GM23338 (cell line): Measurements from ENCODE around the gene HYAL4. TPM values are rescaled to one million over a fixed set of nuclear protein-coding genes. Genes with fewer than 3 reads are reported as not detected.
"Not testable (repeated sequence)": the region's sequence is repeated elsewhere in the genome, so short reads cannot be mapped to it uniquely, and the experiment has no call there.

Source experiments
- ATAC-seq: fragments of 200-7000 bp; cut with Tn5 transposase; 3 replicates; pipeline ENCODE4 v1.9.1; 2020
- DNase-seq: peaks from one replicate; pipeline ENCODE4 v3.0.0-alpha.2; 2015; ENCODE audit warnings: low spot score
- H2AFZ ChIP-seq: fragments of 200-600 bp; sonication (generic); 2 replicates; pipeline ENCODE4 v1.8.0; 2016; ENCODE audit warnings: antibody characterized with exemption, mild to moderate bottlenecking, moderate library complexity
- H3F3A ChIP-seq: fragments of 200-600 bp; sonication (generic); replicated peaks from 2 replicates; pipeline ENCODE4 v1.8.0; 2017; ENCODE audit warnings: antibody characterized with exemption, mixed run types, low read depth
- H3K27ac ChIP-seq: fragments of 200-600 bp; sonication (generic); 2 replicates; pipeline ENCODE4 v1.6.1; 2016; ENCODE audit warnings: low read depth
- H3K27me3 ChIP-seq: fragments of 200-600 bp; sonication (generic); 2 replicates; pipeline ENCODE4 v1.8.0; 2016; ENCODE audit warnings: mild to moderate bottlenecking, mixed run types, moderate library complexity; ENCODE audit not compliant: insufficient read depth
- H3K36me3 ChIP-seq: fragments of 200-600 bp; sonication (generic); 2 replicates; pipeline ENCODE4 v1.8.0; 2016; ENCODE audit warnings: mild to moderate bottlenecking; ENCODE audit not compliant: insufficient read depth
- H3K4me1 ChIP-seq: fragments of 200-600 bp; sonication (generic); 2 replicates; pipeline ENCODE4 v1.8.0; 2016; ENCODE audit warnings: mild to moderate bottlenecking, moderate library complexity; ENCODE audit not compliant: insufficient read depth
- H3K4me2 ChIP-seq: fragments of 200-600 bp; sonication (generic); 2 replicates; pipeline ENCODE4 v1.7.1; 2017; ENCODE audit warnings: mixed run types
- H3K4me3 ChIP-seq: fragments of 200-600 bp; sonication (generic); 2 replicates; pipeline ENCODE4 v1.6.1; 2016; ENCODE audit warnings: mixed run types
- H3K79me2 ChIP-seq: fragments of 200-600 bp; sonication (generic); replicated peaks from 2 replicates; pipeline ENCODE4 v1.8.0; 2017; ENCODE audit warnings: mild to moderate bottlenecking; ENCODE audit not compliant: insufficient read depth
- H3K9me2 ChIP-seq: fragments of 200-600 bp; sonication (generic); 2 replicates; pipeline ENCODE4 v1.8.0; 2017; ENCODE audit not compliant: insufficient read depth
- H4K20me1 ChIP-seq: fragments of 200-600 bp; sonication (generic); replicated peaks from 2 replicates; pipeline ENCODE4 v1.8.0; 2017; ENCODE audit warnings: mild to moderate bottlenecking; ENCODE audit not compliant: insufficient read depth
- H3K27ac Mint-ChIP-seq: 2 replicates; pipeline ENCODE4 v1.8.0; 2020; ENCODE audit warnings: inconsistent platforms, mild to moderate bottlenecking, moderate library complexity, mixed read lengths
- H3K27me3 Mint-ChIP-seq: 3 replicates; pipeline ENCODE4 v1.8.0; 2022; ENCODE audit warnings: low read depth, mild to moderate bottlenecking, moderate library complexity, mixed read lengths, inconsistent platforms; ENCODE audit not compliant: insufficient read depth, poor library complexity
- H3K36me3 Mint-ChIP-seq: 3 replicates; pipeline ENCODE4 v1.8.0; 2021; ENCODE audit warnings: low read depth, mild to moderate bottlenecking, inconsistent platforms, moderate library complexity, mixed read lengths
- H3K4me1 Mint-ChIP-seq: 3 replicates; pipeline ENCODE4 v1.8.0; 2020; ENCODE audit warnings: mild to moderate bottlenecking, inconsistent platforms, mixed read lengths
- H3K4me3 Mint-ChIP-seq: 3 replicates; pipeline ENCODE4 v1.8.0; 2021; ENCODE audit warnings: moderate library complexity, mild to moderate bottlenecking, inconsistent platforms, mixed read lengths
- H3K9me3 Mint-ChIP-seq: 3 replicates; pipeline ENCODE4 v1.8.0; 2020; ENCODE audit warnings: moderate library complexity, mild to moderate bottlenecking, inconsistent platforms, mixed read lengths
- NANOG ChIP-seq: IDR thresholded peaks from 2 replicates; pipeline ENCODE4 v1.6.1; 2016; ENCODE audit warnings: antibody characterized with exemption, borderline replicate concordance
- ZNF331 ChIP-seq: fragments of 250-450 bp; sonication (Bioruptor Pico); IDR thresholded peaks from 2 replicates; pipeline ENCODE4 v1.5.0; 2020; ENCODE audit warnings: low read depth, mild to moderate bottlenecking, moderate library complexity
- polyA plus RNA-seq: library from polyadenylated mRNA; unstranded; fragments of >200 nt; fragmentation: Nextera tagmentation; extraction: Ambion mirVana; gene quantifications from 2 replicates; pipeline ENCODE4 v1.2.1, GENCODE V29; 2016
- total RNA-seq: library from RNA; depleted of rRNA; stranded (reverse); fragments of >200 nt; shearing (Covaris generic); gene quantifications from 2 replicates; pipeline ENCODE4 v1.2.3, GENCODE V29; 2014
- TF ChIP-seq, protein P1 (sequence below): IDR thresholded peaks from 2 replicates; pipeline ENCODE4 v1.6.1; 2016; ENCODE audit warnings: antibody characterized with exemption
- TF ChIP-seq, protein P2 (sequence below), 2 experiments: fragments of 200-600 bp in 1 of 2; sonication (generic) in 1 of 2; conservative IDR thresholded peaks; 2 replicates each; pipeline versions ENCODE4 v1.5.1 to v1.6.1; 2016 to 2017; ENCODE audit warnings: antibody characterized with exemption in 2 of 2, low read depth in 2 of 2, mild to moderate bottlenecking in 2 of 2, moderate library complexity in 1 of 2
- TF ChIP-seq, protein P3 (sequence below): IDR thresholded peaks from one replicate; pipeline ENCODE4 v1.6.1; 2018; ENCODE audit warnings: antibody characterized with exemption; ENCODE audit not compliant: unreplicated experiment

HYAL4 gene
- total and polyA plus RNA-seq, 2 experiments from 2014 or later, result not detected

DNA sequence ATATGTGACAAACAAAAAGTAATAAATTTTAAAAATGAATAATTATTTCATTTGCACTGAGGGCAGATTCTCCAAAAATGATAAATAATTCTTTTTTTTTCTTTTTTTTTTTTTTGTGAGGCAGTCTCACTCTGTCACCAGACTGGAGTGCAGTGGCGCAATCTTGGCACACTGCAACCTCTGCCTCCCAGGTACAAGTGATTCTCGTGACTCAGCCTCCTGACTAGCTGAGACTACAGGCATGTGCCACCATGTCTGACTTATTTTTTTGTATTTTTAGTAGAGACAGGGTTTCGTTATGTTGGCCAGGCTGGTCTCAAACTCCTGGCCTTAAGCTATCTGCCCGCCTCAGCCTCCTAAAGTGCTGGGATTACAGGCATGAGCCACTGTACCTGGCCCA, 25.2 kb upstream of the HYAL4 start:
- H3K9me3 Mint-ChIP-seq, H3K4me2 ChIP-seq, H3K36me3 Mint-ChIP-seq, H2AFZ ChIP-seq, H3K9me2 ChIP-seq, H3K4me3 ChIP-seq, H3K4me1 Mint-ChIP-seq, H3K27me3 Mint-ChIP-seq, ATAC-seq, H3K4me1 ChIP-seq, H3K27ac ChIP-seq, H4K20me1 ChIP-seq, DNase-seq, H3K79me2 ChIP-seq, H3K4me3 Mint-ChIP-seq, H3F3A ChIP-seq, H3K27me3 ChIP-seq, H3K36me3 ChIP-seq, H3K27ac Mint-ChIP-seq: not testable (repeated sequence)

DNA sequence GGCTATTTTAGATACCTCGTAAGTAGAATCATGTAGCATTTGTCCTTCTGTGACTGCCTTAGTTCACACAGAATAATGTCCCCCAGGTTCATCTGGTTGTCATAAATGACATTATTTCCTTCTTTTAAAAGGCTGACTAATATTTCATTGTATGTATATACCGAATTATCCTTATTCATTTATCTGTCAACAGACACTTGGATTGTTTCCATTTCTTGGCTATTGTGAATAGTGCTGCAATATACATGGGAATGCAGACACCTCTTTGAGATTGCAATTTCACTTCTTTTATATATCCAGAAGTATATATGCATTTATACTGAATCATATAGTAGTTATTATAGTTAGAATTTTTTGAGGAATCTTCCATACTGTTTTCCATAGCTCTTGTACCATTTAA, 24.1 kb upstream of the HYAL4 start:
- ATAC-seq (no peak), DNase-seq (no peak)

DNA sequence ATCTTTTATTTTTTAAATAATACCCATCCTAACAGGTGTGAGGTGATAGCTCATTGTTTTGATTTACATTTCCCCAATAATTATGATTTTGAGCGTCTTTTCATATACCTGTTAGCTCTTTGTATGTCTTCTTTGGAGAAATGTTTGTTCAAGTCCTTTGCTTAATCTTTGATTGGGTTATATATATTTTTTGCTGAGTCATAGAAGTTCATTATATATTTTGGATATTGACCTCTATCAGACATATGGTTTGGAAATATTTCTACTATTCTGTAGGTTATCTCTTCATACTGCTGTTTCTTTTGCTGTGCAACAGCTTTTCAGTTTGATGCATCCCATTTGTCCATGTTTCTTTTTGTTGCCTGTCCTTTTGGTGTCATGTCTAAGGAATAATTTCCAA, 23.6 kb upstream of the HYAL4 start:
- Mint-ChIP-seq H3K36me3 (no peaks in the 10 kb centered on the region), H3K9me3 (no peaks in the 10 kb centered on the region), H3K27ac (no peak overlapping the region; the same call in 1 of the 2 replicates), H3K27me3 (no peaks in the 10 kb centered on the region), H3K4me3 (no peak overlapping the region), H3K4me1 (peaks cover 3% of the 10 kb centered on the region; the same call in 2 of the 3 replicates)
- H4K20me1 ChIP-seq, result no peaks in the 10 kb centered on the region
- H3K4me1 ChIP-seq, result no peaks in the 10 kb centered on the region
- no peak overlapping the region for H2AFZ ChIP-seq
- no peaks in the 10 kb centered on the region for H3K79me2 ChIP-seq
- ATAC-seq, result no peak
- DNase-seq, result no peak
- no peak overlapping the region for H3K4me2 ChIP-seq
- no peaks in the 10 kb centered on the region for H3K9me2 ChIP-seq
- H3K27ac ChIP-seq, result no peak overlapping the region
- no peak overlapping the region for H3K4me3 ChIP-seq
- H3K27me3 ChIP-seq, result no peaks in the 10 kb centered on the region
- H3F3A ChIP-seq, result no peaks in the 10 kb centered on the region
- H3K36me3 ChIP-seq, result no peaks in the 10 kb centered on the region
- TF ChIP-seq, protein P1, sequence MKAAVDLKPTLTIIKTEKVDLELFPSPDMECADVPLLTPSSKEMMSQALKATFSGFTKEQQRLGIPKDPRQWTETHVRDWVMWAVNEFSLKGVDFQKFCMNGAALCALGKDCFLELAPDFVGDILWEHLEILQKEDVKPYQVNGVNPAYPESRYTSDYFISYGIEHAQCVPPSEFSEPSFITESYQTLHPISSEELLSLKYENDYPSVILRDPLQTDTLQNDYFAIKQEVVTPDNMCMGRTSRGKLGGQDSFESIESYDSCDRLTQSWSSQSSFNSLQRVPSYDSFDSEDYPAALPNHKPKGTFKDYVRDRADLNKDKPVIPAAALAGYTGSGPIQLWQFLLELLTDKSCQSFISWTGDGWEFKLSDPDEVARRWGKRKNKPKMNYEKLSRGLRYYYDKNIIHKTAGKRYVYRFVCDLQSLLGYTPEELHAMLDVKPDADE, result no peak
- TF ChIP-seq NANOG, result no peak
- TF ChIP-seq, protein P2, sequence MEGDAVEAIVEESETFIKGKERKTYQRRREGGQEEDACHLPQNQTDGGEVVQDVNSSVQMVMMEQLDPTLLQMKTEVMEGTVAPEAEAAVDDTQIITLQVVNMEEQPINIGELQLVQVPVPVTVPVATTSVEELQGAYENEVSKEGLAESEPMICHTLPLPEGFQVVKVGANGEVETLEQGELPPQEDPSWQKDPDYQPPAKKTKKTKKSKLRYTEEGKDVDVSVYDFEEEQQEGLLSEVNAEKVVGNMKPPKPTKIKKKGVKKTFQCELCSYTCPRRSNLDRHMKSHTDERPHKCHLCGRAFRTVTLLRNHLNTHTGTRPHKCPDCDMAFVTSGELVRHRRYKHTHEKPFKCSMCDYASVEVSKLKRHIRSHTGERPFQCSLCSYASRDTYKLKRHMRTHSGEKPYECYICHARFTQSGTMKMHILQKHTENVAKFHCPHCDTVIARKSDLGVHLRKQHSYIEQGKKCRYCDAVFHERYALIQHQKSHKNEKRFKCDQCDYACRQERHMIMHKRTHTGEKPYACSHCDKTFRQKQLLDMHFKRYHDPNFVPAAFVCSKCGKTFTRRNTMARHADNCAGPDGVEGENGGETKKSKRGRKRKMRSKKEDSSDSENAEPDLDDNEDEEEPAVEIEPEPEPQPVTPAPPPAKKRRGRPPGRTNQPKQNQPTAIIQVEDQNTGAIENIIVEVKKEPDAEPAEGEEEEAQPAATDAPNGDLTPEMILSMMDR (conservative IDR thresholded peaks at IDR 0.05; ENCODE audit: low read depth in 2 of 2), result no peak

More for the DNA sequence above, 24.1 kb upstream of the HYAL4 start:
- Histone ChIP-seq H3K27ac (no peak overlapping the region), H3K27me3 (no peaks in the 10 kb centered on the region), H3K36me3 (no peaks in the 10 kb centered on the region), H3K9me2 (no peaks in the 10 kb centered on the region), H3F3A (no peaks in the 10 kb centered on the region), H3K79me2 (no peaks in the 10 kb centered on the region), H3K4me3 (no peak overlapping the region), H4K20me1 (no peaks in the 10 kb centered on the region), H3K4me2 (no peak overlapping the region), H2AFZ (no peak overlapping the region), H3K4me1 (no peaks in the 10 kb centered on the region)
- Mint-ChIP-seq H3K27ac (no peak overlapping the region), H3K4me1 (peaks cover 3% of the 10 kb centered on the region; the same call in 2 of the 3 replicates), H3K27me3 (no peaks in the 10 kb centered on the region), H3K4me3 (no peak overlapping the region), H3K9me3 (no peaks in the 10 kb centered on the region), H3K36me3 (no peaks in the 10 kb centered on the region)
- TF ChIP-seq, protein P3, sequence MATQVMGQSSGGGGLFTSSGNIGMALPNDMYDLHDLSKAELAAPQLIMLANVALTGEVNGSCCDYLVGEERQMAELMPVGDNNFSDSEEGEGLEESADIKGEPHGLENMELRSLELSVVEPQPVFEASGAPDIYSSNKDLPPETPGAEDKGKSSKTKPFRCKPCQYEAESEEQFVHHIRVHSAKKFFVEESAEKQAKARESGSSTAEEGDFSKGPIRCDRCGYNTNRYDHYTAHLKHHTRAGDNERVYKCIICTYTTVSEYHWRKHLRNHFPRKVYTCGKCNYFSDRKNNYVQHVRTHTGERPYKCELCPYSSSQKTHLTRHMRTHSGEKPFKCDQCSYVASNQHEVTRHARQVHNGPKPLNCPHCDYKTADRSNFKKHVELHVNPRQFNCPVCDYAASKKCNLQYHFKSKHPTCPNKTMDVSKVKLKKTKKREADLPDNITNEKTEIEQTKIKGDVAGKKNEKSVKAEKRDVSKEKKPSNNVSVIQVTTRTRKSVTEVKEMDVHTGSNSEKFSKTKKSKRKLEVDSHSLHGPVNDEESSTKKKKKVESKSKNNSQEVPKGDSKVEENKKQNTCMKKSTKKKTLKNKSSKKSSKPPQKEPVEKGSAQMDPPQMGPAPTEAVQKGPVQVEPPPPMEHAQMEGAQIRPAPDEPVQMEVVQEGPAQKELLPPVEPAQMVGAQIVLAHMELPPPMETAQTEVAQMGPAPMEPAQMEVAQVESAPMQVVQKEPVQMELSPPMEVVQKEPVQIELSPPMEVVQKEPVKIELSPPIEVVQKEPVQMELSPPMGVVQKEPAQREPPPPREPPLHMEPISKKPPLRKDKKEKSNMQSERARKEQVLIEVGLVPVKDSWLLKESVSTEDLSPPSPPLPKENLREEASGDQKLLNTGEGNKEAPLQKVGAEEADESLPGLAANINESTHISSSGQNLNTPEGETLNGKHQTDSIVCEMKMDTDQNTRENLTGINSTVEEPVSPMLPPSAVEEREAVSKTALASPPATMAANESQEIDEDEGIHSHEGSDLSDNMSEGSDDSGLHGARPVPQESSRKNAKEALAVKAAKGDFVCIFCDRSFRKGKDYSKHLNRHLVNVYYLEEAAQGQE, result no peak
- TF ChIP-seq ZNF331 (CRISPR knock-in tag), result no peak
